CD1c-positive myeloid dendritic cell (primary cell): ENCODE data around the gene PDZD2.
"Not testable (repeated sequence)": the region's sequence is repeated elsewhere in the genome, so short reads cannot be mapped to it uniquely, and the experiment has no call there.

Experiments used
- DNase-seq: peaks from one replicate; pipeline ENCODE4 v3.0.0-alpha.2; 2016; ENCODE audit errors: extremely low spot score

Gene PDZD2

DNA sequence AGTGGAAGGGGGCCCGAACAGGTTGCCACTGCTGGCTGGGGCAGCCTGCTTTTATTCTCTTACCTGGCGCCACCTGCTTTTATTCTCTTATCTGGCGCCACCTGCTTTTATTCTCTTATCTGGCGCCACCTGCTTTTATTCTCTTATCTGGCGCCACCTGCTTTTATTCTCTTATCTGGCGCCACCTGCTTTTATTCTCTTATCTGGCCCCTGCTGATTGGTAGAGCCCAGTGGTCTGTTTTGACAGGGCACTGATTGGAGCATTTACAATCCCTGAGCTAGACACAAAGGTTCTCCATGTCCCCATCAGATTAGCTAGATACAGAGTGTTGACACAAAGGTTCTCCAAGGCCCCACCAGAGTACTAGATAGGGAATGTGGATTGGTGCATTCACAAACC, 52.5 kb downstream of the PDZD2 start:
- DNase-seq: not testable (repeated sequence)

DNA sequence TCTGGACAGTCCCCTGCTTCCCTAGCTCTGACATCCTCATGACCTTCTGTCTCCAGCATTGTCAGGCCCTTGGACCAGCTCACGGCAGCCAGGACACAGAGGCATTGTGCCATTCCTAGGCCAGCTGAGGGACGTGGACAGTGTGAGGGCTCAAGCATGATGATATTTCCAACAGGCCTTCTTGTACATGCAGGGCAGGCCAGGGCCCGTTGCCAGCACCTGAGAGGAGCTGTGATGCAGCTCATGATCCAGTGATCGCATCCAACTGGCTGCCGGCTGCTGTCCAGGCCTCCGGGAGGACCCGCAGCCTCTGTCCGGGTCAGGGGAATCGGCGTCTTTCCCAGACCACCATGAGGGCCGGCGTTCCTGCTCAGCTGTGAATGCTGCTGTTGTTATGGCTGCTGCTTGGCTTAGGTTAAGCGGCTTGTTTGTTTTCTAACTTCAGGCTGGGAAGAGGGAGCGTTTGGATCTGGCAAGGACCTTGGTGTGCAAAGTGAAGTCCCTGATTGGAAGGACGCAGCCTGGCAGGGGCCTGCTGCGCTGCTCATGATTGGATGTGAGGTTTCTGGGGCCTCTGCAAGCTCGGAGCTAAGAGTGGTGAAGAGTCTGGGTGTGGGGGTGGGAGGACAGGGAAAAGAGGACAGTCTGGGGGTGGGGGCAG, 53.8 kb downstream of the PDZD2 start:
- no peak for DNase-seq

DNA sequence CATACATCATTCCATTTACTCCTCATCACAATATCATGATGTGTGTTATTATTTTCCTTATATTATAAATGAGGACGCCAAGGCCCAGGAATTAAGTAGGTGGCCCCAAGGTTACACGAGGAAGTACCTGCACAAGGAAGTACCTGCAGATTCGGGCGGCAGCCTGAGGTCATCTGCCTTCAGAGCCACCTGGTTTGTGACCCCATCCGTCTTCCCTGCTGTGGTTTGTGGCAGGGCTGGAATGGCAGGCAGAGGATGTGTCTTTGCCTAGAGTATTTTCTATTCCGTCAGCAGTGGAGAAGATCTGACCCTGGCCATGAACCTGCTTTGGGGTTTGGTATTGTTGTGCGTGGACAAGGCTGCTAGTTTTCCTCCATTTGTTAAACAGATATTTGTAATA, 59.7 kb downstream of the PDZD2 start:
- DNase-seq: no peak

DNA sequence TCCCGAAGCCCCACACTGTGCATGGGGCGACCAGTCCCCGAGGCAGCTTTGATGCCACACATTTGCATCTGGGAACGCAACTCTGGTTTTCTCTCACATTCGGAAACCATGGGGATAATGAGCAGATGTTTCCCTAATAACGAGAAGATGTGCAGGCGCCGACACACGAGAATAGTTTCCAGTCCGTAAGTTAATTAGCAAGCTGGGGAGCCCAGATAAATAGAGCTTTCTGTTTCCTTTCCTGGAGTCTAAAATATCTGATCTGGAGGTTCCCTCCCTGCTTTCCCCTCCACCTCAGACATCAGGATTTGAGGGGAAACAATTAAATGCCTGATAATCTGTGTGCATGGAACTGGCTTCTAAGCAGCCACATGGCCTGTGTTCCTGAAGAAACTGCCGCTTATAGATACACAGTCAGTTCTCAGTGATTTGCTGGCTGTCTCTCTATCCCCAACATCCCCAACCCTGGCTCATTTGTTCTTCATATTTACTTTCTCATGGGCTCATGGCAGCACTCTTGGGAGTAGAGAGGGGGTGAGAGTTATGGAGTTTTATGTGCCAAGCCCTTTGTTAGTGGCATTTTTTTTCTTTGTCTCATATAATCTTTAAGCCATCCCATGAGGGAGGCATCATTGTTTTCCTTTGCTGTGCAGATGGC, 62.8 kb downstream of the PDZD2 start:
- no peak for DNase-seq

DNA sequence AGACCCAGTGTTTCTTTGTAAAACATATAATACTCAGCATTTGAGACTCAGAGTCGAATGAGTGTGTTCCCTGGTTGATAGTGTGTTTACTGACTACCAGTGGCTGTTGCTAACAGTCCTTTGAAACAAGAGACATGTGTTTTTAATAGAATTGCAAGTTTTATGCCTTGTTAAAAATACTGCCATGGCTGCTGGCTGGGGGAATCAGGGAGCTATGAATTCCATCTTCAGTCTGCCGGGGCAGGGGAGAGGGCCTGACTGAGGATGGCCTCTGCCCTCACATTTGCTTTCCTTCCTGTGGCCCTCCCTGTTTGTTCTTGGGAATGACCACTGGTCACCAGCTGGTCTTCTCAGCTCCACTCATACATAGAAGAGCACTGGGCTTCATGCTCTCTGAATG, 63.8 kb downstream of the PDZD2 start:
- DNase-seq: no peak

DNA sequence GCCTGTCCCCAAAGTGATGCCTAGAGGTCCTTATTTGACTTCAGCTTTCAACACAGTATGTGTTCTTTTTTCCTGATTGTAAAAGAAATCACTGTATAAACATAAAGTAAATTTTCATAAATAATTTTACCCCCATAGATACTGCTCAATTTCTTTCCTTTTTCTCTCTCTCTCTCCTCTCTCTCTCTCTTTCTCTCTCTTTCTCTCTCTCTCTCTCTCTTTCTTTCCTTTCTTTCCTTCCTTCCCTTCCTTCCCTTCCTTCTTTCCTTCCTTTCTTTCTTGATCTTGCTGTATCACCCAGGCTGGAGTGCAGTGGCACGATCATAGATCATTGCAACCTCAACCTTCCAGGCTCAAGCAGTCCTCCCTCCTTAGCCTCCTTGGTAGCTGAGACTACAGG, 64.8 kb downstream of the PDZD2 start:
- DNase-seq: no peak

DNA sequence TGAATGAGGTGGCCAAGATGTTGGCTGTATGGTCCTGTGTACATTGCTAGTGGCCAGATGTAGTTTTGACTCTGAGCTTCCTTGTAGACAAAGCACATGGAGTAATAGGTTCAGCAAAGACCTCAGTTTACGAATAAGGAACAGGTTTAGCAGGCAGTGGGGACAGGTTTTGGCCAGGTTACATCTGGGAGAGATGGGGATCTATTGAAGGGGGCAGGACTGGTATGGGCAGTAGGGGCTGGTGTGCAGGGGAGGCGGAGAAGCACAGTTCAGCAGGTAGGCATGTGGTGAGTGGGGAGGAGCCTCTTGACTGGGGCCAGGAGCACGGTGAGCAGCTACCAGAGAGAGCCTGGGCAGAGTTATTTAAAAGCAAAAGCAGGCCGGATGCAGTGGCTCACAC, 67.3 kb downstream of the PDZD2 start:
- no peak for DNase-seq

DNA sequence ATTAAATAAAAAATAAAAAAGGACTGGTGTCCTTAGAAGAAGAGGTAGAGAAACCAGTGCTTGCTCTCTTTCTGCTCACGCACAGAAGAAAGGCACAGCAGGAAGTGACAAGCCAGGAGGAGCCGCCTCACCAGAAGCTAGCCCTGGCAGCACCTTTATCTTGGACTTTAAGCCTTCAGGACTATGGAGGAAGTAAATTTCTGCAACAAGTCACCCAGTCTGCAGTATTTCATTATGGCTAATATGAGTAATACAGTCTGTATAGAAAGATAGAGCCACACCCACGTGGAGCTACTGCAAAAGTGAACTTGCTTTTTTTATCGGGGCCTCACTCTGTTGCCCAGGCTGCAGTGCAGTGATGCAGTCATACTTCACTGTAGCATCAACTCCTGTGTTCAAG, 68.4 kb downstream of the PDZD2 start:
- DNase-seq: no peak

DNA sequence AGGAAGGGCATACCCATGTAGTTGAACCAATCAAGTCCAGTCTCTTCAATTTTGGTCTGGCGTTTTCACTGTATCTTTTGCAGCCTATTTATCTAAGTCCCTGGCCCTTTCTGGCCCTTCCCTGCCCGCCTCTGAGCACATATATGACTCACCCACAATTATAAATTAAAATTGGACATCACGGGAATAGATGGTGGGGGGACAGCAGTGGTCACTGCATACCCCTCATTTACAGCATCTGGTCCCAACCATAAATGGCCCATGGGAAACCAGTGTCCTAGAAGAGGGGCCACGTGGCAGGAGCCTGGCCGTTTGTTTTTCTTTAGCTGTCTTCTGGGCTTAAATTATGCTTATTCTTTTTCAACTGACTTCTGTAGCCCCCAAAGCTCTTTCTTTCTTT, 69.2 kb downstream of the PDZD2 start:
- no peak for DNase-seq

DNA sequence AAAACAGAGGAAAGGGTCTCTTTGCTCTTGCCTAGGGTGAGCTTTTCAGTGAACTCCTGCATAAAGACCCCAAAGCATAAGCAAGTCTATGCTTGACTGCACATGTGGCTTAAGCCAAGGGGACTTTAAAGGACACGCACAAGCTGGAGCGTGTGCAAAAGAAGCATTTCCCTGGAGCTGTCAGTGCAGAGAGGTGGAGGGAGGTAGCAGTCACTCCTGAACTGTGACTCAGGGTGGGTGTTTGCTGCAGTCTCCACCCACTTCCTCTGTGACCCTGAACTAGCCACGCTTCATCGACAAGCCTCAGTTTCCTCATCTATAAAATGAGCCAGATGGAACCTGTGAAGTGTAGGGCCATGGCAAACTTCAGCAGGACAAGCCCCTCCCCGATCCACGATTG, 72.4 kb downstream of the PDZD2 start:
- DNase-seq: no peak

DNA sequence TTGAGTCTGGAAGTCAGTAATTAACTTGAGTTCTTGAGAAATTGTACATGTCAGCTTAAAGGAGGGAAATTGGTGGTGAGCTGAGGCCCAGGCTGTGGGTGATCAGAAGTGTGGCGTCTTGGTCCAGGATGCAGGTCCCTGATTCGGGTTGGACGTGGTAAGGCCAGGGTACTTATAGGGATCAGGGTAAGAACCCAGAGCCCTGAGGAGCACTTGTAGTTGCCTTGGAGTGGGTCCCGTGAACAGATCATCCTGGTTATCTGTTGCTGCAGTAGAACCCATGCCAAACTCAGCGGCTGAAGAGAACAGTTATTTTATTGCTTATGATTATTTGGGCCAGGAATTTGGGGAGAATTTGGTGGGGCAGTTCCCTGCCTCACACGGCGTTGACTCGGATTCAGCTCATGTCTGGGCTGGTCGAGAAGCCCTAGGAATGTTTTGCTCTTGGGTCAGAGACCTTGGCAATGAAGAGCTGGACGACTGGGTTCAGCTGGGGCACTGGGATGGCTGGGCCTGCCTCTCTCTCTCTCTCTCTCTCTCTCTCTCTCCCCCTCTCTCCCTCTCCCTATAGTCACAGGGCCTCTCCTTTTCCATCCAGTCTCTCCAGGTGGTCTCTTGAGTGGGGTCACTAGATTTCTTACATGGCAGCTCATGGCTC, 73.1 kb downstream of the PDZD2 start:
- no peak for DNase-seq

DNA sequence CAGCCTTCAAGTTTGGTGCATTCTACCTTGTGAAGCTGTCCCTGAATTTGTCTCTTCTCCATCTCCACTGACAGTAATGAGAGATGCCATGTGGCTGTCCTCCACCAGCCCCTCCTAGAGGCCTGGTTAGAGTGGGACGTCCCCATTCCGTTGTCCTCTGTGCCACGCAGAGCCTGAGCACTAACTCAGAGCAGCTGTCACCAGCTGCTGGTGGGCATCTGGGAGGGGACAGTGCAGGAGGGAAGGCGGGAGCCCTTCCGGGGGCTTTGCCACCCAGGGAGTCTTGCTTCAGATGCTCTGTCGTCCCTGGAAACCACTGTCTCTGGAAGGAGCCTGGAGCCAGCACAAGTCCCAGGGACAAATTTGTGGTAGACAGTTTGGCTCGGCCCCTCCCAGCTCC, 78.6 kb downstream of the PDZD2 start:
- DNase-seq: no peak

DNA sequence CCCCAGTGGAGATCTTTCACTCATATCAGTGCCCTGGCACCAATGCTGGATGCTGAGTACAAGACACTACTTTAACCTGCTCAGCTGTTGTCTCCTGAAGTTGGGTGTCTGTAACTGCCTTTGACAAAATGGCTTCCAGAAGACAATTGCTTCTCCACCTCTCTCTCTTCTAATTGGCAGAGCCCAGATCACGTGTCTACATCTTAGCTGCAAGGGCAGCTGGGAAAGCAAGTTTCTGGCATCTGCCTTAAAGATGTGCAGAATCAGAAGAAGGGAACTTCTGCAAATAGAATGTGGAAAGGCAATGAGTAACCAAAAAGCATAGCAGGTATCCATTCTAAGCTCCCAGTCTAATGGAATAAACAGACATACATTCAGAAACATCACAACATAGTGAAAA, 81.1 kb downstream of the PDZD2 start:
- DNase-seq: no peak

DNA sequence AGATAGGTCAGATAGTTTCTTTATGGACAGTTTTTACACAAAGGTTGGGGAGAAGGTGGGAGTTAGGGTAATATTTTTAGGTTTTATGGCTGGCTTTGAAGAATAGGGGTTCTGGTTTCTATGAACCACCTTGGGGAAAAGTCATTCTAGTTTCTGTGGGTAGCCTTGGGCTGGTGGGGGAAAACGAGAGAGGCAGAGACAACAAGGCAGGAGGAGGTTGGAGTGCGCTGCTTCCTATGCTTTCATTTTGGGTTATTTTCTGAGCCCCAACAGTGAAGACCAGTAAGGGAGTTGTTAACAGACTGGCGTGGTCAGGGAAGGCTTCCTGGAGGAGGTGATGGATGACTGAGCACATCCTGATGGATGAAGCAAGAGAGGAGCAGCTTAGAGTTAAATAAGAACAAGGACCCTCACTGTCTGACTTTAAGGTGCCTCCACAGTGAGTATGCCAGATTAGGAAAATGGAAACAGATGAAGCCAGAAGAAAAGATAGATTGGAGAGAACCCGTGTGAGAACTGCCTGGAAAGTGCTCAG, 81.9 kb downstream of the PDZD2 start:
- DNase-seq: no peak

DNA sequence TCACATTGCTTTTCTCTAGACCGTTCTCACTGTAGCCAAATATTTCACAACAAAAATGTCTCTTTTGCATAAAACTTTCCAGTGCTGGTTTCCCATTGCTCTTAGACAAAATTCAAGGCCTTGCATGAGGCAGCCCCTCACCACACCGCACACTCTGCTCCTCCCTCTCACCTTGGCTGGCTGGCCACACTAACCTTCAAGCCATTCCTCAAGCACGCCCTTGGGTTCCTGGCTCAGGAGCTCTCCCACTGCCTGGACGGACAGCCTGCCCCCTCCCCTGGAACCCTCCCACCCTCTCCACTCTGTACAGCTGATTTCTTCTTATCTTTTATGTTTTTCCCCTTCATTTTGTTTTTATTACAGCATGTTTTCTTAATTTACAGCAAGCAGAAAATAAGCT, 83.2 kb downstream of the PDZD2 start:
- no peak for DNase-seq

DNA sequence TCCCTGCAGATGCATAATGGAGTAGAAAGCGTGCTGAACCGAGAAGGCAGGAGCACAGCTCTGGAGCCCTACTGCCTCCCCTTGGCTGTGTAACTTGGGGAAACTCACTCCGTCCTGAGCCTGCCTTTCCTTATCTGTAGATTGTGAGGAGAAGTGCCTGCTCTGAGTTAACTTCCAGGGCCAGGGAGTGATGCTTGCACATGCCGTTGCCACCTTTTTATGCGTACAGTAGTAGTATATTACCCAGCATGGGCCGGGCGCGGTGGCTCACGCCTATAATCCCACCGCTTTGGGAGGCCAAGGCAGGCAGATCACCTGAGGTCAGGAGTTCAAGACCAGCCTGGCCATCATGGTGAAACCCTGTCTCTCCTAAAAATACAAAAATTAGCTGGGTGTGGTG, 87.1 kb downstream of the PDZD2 start:
- no peak for DNase-seq

DNA sequence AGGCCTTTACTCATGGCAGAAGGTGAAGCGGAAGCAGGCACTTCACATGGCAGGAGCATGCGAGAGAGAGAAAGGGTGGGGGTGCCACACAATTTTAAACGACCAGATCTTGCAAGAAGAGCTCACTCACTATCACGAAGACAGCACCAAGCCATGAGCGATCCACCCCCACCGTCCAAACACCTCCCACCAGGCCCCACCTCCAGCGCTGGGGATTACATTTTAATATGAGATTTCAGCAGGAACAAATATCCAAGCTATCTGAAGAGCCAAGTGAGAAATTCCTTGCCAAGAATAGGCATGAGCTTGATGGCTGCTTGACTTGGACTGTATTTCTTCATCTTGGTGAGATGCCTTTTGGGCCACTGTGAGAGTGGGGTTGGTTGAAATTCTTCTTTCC, 88.0 kb downstream of the PDZD2 start:
- no peak for DNase-seq

DNA sequence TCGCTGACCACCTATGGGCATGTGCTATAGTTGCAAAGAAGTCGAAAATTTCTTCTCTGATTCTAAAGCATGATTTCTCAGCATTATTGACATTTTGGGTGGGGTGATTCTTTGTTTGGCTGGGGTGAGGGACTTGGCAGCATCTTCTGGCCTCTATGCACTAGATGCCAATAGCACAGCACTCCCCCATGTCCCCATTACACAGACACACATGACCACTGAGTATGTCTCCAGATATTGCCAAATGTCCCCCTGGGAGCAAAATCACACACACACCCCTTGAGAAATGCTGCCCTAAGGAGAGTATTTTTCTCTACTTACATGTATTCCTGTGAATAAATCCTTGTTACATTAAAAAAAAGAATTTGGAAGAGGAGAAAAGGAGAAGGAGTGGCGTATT, 89.1 kb downstream of the PDZD2 start:
- no peak for DNase-seq

DNA sequence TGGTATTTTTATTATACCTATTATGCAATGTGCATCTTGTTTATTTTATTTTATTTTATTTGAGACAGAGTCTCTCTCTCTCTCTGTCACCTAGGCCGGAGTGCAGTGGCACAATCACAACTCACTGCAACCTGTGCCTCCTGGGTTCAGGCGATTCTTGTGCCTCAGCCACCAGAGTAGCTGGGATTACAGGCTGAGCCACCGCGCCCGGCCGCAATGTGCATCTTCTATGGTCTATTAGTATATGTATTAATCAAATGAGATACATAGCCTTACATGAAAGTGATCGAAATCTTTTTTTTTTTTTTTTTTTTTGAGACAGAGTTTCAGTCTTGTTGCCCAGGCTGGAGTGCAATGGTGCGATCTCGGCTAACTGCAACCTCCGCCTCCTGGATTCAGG, 89.9 kb downstream of the PDZD2 start:
- not testable (repeated sequence) for DNase-seq

DNA sequence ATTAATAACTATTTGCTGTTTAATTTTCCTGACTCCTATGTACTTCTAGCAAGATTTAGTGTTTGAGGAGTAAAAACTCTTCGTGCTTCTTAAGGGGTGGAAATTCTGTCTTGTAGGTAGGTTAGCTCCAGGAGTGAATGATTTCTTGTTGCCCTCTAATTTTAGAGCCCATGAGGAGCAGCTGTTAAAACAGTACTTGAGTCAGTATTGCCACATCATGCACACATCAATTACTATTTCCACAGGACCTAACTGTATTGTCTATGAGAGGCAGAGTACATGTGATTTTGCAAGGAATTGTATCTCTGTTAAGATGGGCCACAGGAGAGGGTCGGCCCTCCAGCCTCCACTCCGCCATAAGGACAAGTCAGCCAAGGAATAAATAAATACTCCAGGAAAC, 91.2 kb downstream of the PDZD2 start:
- no peak for DNase-seq

DNA sequence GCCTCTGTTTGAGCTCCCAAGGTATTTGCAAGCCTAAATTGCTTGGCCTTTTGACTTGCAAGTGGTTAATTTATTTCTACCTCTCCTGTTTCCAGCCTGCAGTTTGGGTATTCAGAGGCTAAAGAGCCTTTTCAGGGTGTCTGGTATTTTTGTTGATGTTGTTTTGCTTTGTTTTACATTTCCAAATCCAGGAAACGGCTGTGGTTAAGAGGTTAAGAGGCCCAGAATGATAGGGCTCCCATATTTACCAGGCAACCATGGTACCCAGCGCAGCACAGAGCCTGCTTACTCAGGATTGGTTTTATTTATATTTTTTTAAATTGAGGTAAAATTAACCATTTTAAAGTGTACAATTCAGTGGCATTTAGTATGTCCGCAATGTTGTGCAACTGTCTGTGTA, 92.1 kb downstream of the PDZD2 start:
- no peak for DNase-seq

DNA sequence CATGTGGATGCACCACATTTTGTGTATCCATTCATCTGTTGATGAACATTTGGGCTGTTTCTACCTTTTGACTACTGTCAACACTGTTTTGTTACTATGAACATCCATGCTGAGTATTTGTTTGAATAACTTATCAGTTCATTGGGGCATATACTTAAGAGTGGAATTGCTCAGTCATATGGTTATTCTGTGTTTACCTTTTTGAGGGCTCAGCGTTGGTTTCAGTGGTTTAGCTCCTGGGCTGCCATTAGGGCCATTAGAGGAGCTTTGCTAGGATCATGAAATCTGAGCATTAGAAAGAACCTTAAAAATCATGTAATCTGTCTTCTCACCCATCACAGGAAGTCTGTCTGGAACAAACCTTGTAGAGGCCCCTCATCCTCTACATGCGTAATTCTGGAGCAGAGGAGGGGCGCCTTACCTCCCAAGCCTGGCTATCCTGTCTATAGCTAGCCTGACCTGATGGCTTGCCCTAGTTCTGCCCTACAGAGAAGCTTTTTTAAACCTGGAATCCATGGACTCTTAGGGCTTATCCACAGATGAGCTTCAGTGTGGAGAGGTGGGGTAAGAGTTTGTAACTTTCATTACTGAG, 92.9 kb downstream of the PDZD2 start:
- DNase-seq: no peak

DNA sequence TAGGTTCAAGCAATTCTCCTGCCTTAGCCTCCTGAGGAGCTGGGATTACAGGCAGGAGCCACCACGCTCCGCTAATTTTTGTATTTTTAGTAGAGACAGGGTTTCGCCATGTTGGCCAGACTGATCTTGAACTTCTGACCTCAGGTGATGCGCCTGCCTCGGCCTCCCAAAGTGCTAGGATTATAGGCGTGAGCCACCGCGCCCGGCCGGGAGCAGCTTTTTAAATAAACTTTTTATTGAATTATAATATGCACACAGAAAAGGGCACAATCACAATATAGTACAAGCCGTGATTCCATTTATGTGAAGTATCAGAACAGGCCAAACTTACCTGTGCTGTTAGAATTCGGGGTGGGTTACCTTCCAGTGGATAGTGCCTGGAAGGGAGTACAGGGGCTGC, 93.9 kb downstream of the PDZD2 start:
- not testable (repeated sequence) for DNase-seq
